Activated CD4-positive, alpha-beta T cell treated with anti-CD3 and anti-CD28 coated beads, Interleukin-2, amount 10 ng/mL, durations not matched to agents 7 days and 5 days (primary cell): ENCODE data around the gene P3H2. TPM values are rescaled to one million over a fixed set of nuclear protein-coding genes. Genes with fewer than 3 reads are reported as not detected.
"Not testable (repeated sequence)": the region's sequence is repeated elsewhere in the genome, so short reads cannot be mapped to it uniquely, and the experiment has no call there.

Experiments
- CTCF ChIA-PET: fragments of 350-600 bp; sonication (Branson Sonifier 250); formaldehyde crosslinking; loops from one replicate; lab custom pipeline; 2021; ENCODE audit warnings: antibody characterized with exemption; lab: Charles Lee
- POLR2A ChIA-PET: fragments of 350-600 bp; sonication (Branson Sonifier 250); formaldehyde crosslinking; loops from one replicate; lab custom pipeline; 2021; ENCODE audit warnings: antibody characterized with exemption; lab: Charles Lee
- DNase-seq: peaks from one replicate; pipeline ENCODE4 v3.0.0-alpha.2; 2020
- H3K27ac Mint-ChIP-seq: one replicate; pipeline ENCODE4 v1.8.0; 2021; ENCODE audit warnings: mild to moderate bottlenecking, moderate library complexity, mixed read lengths
- H3K27me3 Mint-ChIP-seq: one replicate; pipeline ENCODE4 v1.8.0; 2021; ENCODE audit warnings: mixed read lengths
- H3K36me3 Mint-ChIP-seq: one replicate; pipeline ENCODE4 v1.8.0; 2021; ENCODE audit warnings: low read depth, mixed read lengths
- H3K4me1 Mint-ChIP-seq: one replicate; pipeline ENCODE4 v1.8.0; 2021; ENCODE audit warnings: mixed read lengths
- H3K4me3 Mint-ChIP-seq: one replicate; pipeline ENCODE4 v1.8.0; 2021; ENCODE audit warnings: mild to moderate bottlenecking, moderate library complexity, mixed read lengths
- H3K9me3 Mint-ChIP-seq: one replicate; pipeline ENCODE4 v1.8.0; 2021; ENCODE audit warnings: mixed read lengths
- total RNA-seq, 2 experiments: library from RNA; stranded (reverse); gene quantifications; one replicate each; pipeline ENCODE4 v1.2.3, GENCODE V29; 2021

P3H2 gene
- total RNA-seq, 2 experiments from 2014 or later: not detected

- DNase-seq, CTCF ChIA-PET, POLR2A ChIA-PET, H3K27ac Mint-ChIP-seq, H3K36me3 Mint-ChIP-seq, H3K4me3 Mint-ChIP-seq, H3K27me3 Mint-ChIP-seq, H3K4me1 Mint-ChIP-seq, H3K9me3 Mint-ChIP-seq: not testable (repeated sequence)
These were observed 24.1 kb upstream of the P3H2 start for GRCh38 chr3:190144793-190145192.

GRCh38 chr3:190142041-190142440, 21.3 kb upstream of the P3H2 start:
- DNase-seq: no peak
- H3K27ac Mint-ChIP-seq: no peak overlapping the region
- no peaks in the 10 kb centered on the region for H3K9me3 Mint-ChIP-seq
- peaks cover 5% of the 10 kb centered on the region for H3K27me3 Mint-ChIP-seq
- H3K4me1 Mint-ChIP-seq: no peaks in the 10 kb centered on the region
- CTCF ChIA-PET: no interaction called here
- H3K36me3 Mint-ChIP-seq: no peaks in the 10 kb centered on the region
- POLR2A ChIA-PET: no interaction called here
- no peak overlapping the region for H3K4me3 Mint-ChIP-seq

GRCh38 chr3:190139365-190139764, 18.7 kb upstream of the P3H2 start:
- H3K27ac Mint-ChIP-seq: no peak overlapping the region
- H3K36me3 Mint-ChIP-seq: no peaks in the 10 kb centered on the region
- no peak for DNase-seq
- H3K4me3 Mint-ChIP-seq: no peak overlapping the region
- H3K27me3 Mint-ChIP-seq: peaks cover 12% of the 10 kb centered on the region
- no peaks in the 10 kb centered on the region for H3K4me1 Mint-ChIP-seq
- POLR2A ChIA-PET: no interaction called here
- CTCF ChIA-PET: no interaction called here
- no peaks in the 10 kb centered on the region for H3K9me3 Mint-ChIP-seq

- H3K27ac Mint-ChIP-seq: no peak overlapping the region
- CTCF ChIA-PET: no interaction called here
These were observed 11.7 kb upstream of the P3H2 start for GRCh38 chr3:190132371-190132770.

GRCh38 chr3:190131329-190131728, 10.6 kb upstream of the P3H2 start:
- Mint-ChIP-seq H3K36me3 (no peaks in the 10 kb centered on the region), H3K4me1 (no peaks in the 10 kb centered on the region), H3K27ac (no peak overlapping the region), H3K9me3 (no peaks in the 10 kb centered on the region), H3K4me3 (no peak overlapping the region), H3K27me3 (peaks cover 12% of the 10 kb centered on the region)
- POLR2A ChIA-PET: no interaction called here
- DNase-seq: no peak
- CTCF ChIA-PET: no interaction called here

More at GRCh38 chr3:190132371-190132770, 11.7 kb upstream of the P3H2 start:
- Mint-ChIP-seq H3K36me3 (no peaks in the 10 kb centered on the region), H3K27me3 (peaks cover 16% of the 10 kb centered on the region), H3K9me3 (no peaks in the 10 kb centered on the region), H3K4me1 (no peaks in the 10 kb centered on the region), H3K4me3 (no peak overlapping the region)
- POLR2A ChIA-PET: no interaction called here
- no peak for DNase-seq

- H3K4me3 Mint-ChIP-seq: no peak overlapping the region
- H3K36me3 Mint-ChIP-seq: no peaks in the 10 kb centered on the region
- H3K27ac Mint-ChIP-seq: no peak overlapping the region
- CTCF ChIA-PET: interaction anchor here (0.5 kb wide), 1 partner anchor 106 kb away, joined by 3 read pairs; no protein-coding TSS in a partner anchor
- POLR2A ChIA-PET: no interaction called here
- no peak for DNase-seq
- no peaks in the 10 kb centered on the region for H3K9me3 Mint-ChIP-seq
- H3K4me1 Mint-ChIP-seq: no peaks in the 10 kb centered on the region
- H3K27me3 Mint-ChIP-seq: peaks cover 13% of the 10 kb centered on the region
These were observed 10.0 kb upstream of the P3H2 start for GRCh38 chr3:190130696-190131095.

- Mint-ChIP-seq H3K27me3 (peaks cover 11% of the 10 kb centered on the region), H3K9me3 (no peaks in the 10 kb centered on the region), H3K4me1 (no peaks in the 10 kb centered on the region), H3K36me3 (no peaks in the 10 kb centered on the region), H3K4me3 (no peak overlapping the region), H3K27ac (no peak overlapping the region)
- ChIA-PET CTCF (interaction anchor here (0.5 kb wide), 1 partner anchor 105 kb away, joined by 3 read pairs; no protein-coding TSS in a partner anchor), POLR2A (no interaction called here)
- DNase-seq: no peak
These were observed 9.3 kb upstream of the P3H2 start for GRCh38 chr3:190130037-190130436.

- H3K4me1 Mint-ChIP-seq: no peaks in the 10 kb centered on the region
- H3K4me3 Mint-ChIP-seq: no peak overlapping the region
- POLR2A ChIA-PET: no interaction called here
These were observed 7.1 kb upstream of the P3H2 start for GRCh38 chr3:190127797-190128196.

GRCh38 chr3:190127195-190127594, 6.5 kb upstream of the P3H2 start:
- Mint-ChIP-seq H3K36me3 (no peaks in the 10 kb centered on the region), H3K9me3 (no peaks in the 10 kb centered on the region), H3K4me1 (no peaks in the 10 kb centered on the region), H3K27ac (no peak overlapping the region), H3K27me3 (peaks cover 21% of the 10 kb centered on the region), H3K4me3 (no peak overlapping the region)
- CTCF ChIA-PET: no interaction called here
- no peak for DNase-seq
- POLR2A ChIA-PET: no interaction called here

More at GRCh38 chr3:190127797-190128196, 7.1 kb upstream of the P3H2 start:
- peaks cover 17% of the 10 kb centered on the region for H3K27me3 Mint-ChIP-seq
- no peaks in the 10 kb centered on the region for H3K36me3 Mint-ChIP-seq
- no peak overlapping the region for H3K27ac Mint-ChIP-seq
- no peak for DNase-seq
- H3K9me3 Mint-ChIP-seq: no peaks in the 10 kb centered on the region
- CTCF ChIA-PET: no interaction called here

- Mint-ChIP-seq H3K4me3 (no peak overlapping the region), H3K9me3 (no peaks in the 10 kb centered on the region), H3K27ac (no peak overlapping the region), H3K4me1 (no peaks in the 10 kb centered on the region), H3K36me3 (no peaks in the 10 kb centered on the region), H3K27me3 (peaks cover 27% of the 10 kb centered on the region)
- ChIA-PET CTCF (no interaction called here), POLR2A (no interaction called here)
- no peak for DNase-seq
These were observed 4.9 kb upstream of the P3H2 start for GRCh38 chr3:190125436-190126068.

GRCh38 chr3:190124067-190124466, 3.4 kb upstream of the P3H2 start:
- POLR2A ChIA-PET: no interaction called here
- CTCF ChIA-PET: no interaction called here
- no peaks in the 10 kb centered on the region for H3K9me3 Mint-ChIP-seq
- peaks cover 36% of the 10 kb centered on the region for H3K27me3 Mint-ChIP-seq
- H3K4me3 Mint-ChIP-seq: no peak overlapping the region
- H3K27ac Mint-ChIP-seq: no peak overlapping the region
- H3K36me3 Mint-ChIP-seq: no peaks in the 10 kb centered on the region
- H3K4me1 Mint-ChIP-seq: peaks cover 5% of the 10 kb centered on the region
- no peak for DNase-seq

GRCh38 chr3:190122198-190122771, 1.6 kb upstream of the P3H2 start:
- Mint-ChIP-seq H3K9me3 (no peaks in the 10 kb centered on the region), H3K4me3 (no peak overlapping the region), H3K27ac (no peak overlapping the region), H3K36me3 (no peaks in the 10 kb centered on the region), H3K27me3 (peaks cover 52% of the 10 kb centered on the region), H3K4me1 (peaks cover 5% of the 10 kb centered on the region)
- POLR2A ChIA-PET: no interaction called here
- CTCF ChIA-PET: no interaction called here
- no peak for DNase-seq

GRCh38 chr3:190121383-190121782, 686 bp upstream of the P3H2 start:
- no peak overlapping the region for H3K27ac Mint-ChIP-seq
- no peaks in the 10 kb centered on the region for H3K36me3 Mint-ChIP-seq
- H3K27me3 Mint-ChIP-seq: peaks cover 58% of the 10 kb centered on the region
- H3K4me3 Mint-ChIP-seq: no peak overlapping the region
- ChIA-PET CTCF (no interaction called here), POLR2A (no interaction called here)
- H3K9me3 Mint-ChIP-seq: no peaks in the 10 kb centered on the region
- H3K4me1 Mint-ChIP-seq: peaks cover 5% of the 10 kb centered on the region
- DNase-seq: no peak

- no peak for DNase-seq
- POLR2A ChIA-PET: no interaction called here
- Mint-ChIP-seq H3K36me3 (no peaks in the 10 kb centered on the region), H3K4me1 (peaks cover 5% of the 10 kb centered on the region), H3K27ac (no peak overlapping the region), H3K9me3 (no peaks in the 10 kb centered on the region), H3K27me3 (peaks cover 60% of the 10 kb centered on the region), H3K4me3 (no peak overlapping the region)
- CTCF ChIA-PET: no interaction called here
These were observed 322 bp upstream of the P3H2 start for GRCh38 chr3:190121061-190121377.
